Embryonic facial prominence (tissue), 1 donor: Measurements from ENCODE around the gene SPATA31A7.
"Not testable (repeated sequence)": the region's sequence is repeated elsewhere in the genome, so short reads cannot be mapped to it uniquely, and the experiment has no call there.

Experiments
- DNase-seq: peaks from one replicate; pipeline ENCODE4 v3.0.0-alpha.2; 2016; ENCODE audit errors: extremely low spot score

Gene SPATA31A7

DNA sequence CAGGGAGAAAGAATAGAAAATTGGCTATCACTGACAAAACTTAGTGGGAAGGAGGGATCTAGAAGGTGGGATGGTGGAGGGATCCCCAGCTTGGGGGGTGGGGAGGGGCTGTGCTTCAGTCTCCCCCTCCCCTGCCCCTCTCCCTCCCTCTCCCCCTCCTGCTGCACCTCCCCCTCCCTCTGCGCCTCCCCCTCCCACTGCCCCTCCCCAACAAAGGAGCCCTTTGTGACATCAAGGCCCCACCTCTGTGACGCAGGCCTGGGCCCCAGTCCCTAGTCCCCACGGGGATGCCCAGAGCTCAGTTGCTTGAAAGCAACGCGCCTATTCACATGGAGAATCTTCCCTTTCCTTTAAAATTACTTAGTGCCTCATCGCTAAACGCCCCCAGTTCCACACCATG, at the start of gene SPATA31A7:
TSS of gene SPATA31A7 (plus strand) at position 301 of the 400 bp plus-strand sequence. CDS start at position 330, 29 bp downstream.
- not testable (repeated sequence) for DNase-seq

DNA sequence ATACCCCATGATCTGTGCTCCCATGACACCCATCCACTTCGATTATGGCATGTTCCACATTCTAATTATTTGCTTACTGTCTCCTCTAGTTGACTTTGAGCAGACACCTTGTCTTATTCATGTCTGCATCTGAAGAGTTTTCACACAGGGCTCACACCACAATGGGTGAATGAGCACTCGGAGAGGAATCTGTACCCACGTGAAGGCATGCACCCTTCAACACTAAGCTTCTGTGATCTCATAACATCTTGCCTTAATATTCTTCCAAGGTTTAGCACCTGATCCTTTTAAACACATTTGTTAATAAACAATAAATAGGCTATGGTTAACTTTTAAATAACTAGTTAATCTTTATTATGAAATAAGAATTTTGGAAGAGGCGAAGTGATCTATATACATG, 36.6 kb downstream of the SPATA31A7 start:
- DNase-seq: not testable (repeated sequence)
